Measurements from ENCODE around the gene IQSEC1. TPM values are rescaled to one million over a fixed set of nuclear protein-coding genes. Genes with fewer than 3 reads are reported as not detected.

IQSEC1 gene
- polyA plus RNA-seq, 3 donors, result 9.5 to 36.8 (median 26.8) TPM

- no peak overlapping the region for H3K27ac ChIP-seq (ENCODE audit: low read depth, low read length)
- WGBS, 3 donors, result 86 to 88% (median 87%) methylated on average over 6 of the region's 6 CpGs
Measured at GRCh38 chr3:12974819-12975218, 98.4 kb downstream of the IQSEC1 start.

- no peak overlapping the region for H3K27ac ChIP-seq (ENCODE audit: low read depth, low read length)
- WGBS, 3 donors, result 67 to 78% (median 70%) methylated on average over 6 of the region's 6 CpGs
Measured at GRCh38 chr3:12974334-12974733, 98.9 kb downstream of the IQSEC1 start.

- WGBS, 3 donors, result 74 to 89% (median 80%) methylated on average over 6 of the region's 6 CpGs
- H3K27ac ChIP-seq (ENCODE audit: low read depth, low read length), result no peak overlapping the region
Measured at GRCh38 chr3:12973827-12974226, 99.4 kb downstream of the IQSEC1 start.

- no peak overlapping the region for H3K27ac ChIP-seq (ENCODE audit: low read depth, low read length)
- WGBS, 3 donors, result 86 to 90% (median 88%) methylated on average over 10 of the region's 10 CpGs
Measured at GRCh38 chr3:12972781-12973702, 100.2 kb downstream of the IQSEC1 start.

- 90 to 96% (median 93%) methylated on average over 3 of the region's 3 CpGs for WGBS, 3 donors
- no peak overlapping the region for H3K27ac ChIP-seq (ENCODE audit: low read depth, low read length)
Measured at GRCh38 chr3:12972043-12972442, 101.2 kb downstream of the IQSEC1 start.

GRCh38 chr3:12970684-12971083, 102.5 kb downstream of the IQSEC1 start:
- 90 to 99% (median 96%) methylated on average over 5 of the region's 5 CpGs for WGBS, 3 donors
- H3K27ac ChIP-seq (ENCODE audit: low read depth, low read length), result no peak overlapping the region

- 62 to 74% (median 72%) methylated on average over 6 of the region's 6 CpGs for WGBS, 3 donors
- no peak overlapping the region for H3K27ac ChIP-seq (ENCODE audit: low read depth, low read length)
Measured at GRCh38 chr3:12969486-12969885, 103.7 kb downstream of the IQSEC1 start.

- H3K27ac ChIP-seq (ENCODE audit: low read depth, low read length), result no peak overlapping the region
- WGBS, 3 donors, result 60 to 91% (median 87%) methylated on average over 5 of the region's 5 CpGs
Measured at GRCh38 chr3:12968541-12968940, 104.7 kb downstream of the IQSEC1 start.

- WGBS, 3 donors, result 3 to 5% (median 4%) methylated on average over 53 to 64 of the region's 64 CpGs
- H3K27ac ChIP-seq (ENCODE audit: low read depth, low read length), result no peak overlapping the region
Measured at GRCh38 chr3:12967606-12968351, 105.5 kb downstream of the IQSEC1 start.

GRCh38 chr3:12966847-12967605, 106.2 kb downstream of the IQSEC1 start:
- WGBS, 3 donors, result 4 to 6% (median 5%) methylated on average over 47 to 56 of the region's 56 CpGs
- H3K27ac ChIP-seq (ENCODE audit: low read depth, low read length), result no peak overlapping the region

GRCh38 chr3:12965999-12966846, 107.0 kb downstream of the IQSEC1 start:
- 59 to 73% (median 66%) methylated on average over 11 of the region's 11 CpGs for WGBS, 3 donors
- H3K27ac ChIP-seq (ENCODE audit: low read depth, low read length), result no peak overlapping the region

- H3K27ac ChIP-seq (ENCODE audit: low read depth, low read length), result no peak overlapping the region
- 47 to 71% (median 65%) methylated on average over 11 of the region's 11 CpGs for WGBS, 3 donors
Measured at GRCh38 chr3:12964711-12965612, 108.3 kb downstream of the IQSEC1 start.

GRCh38 chr3:12963922-12964701, 109.1 kb downstream of the IQSEC1 start:
- WGBS, 3 donors, result 42 to 64% (median 47%) methylated on average over 8 of the region's 8 CpGs

GRCh38 chr3:12963231-12963896, 109.9 kb downstream of the IQSEC1 start:
- WGBS, 3 donors, result 40 to 74% (median 40%) methylated on average over 7 of the region's 7 CpGs
- no peak overlapping the region for H3K27ac ChIP-seq (ENCODE audit: low read depth, low read length)

More at GRCh38 chr3:12963922-12964701, 109.1 kb downstream of the IQSEC1 start:
- no peak overlapping the region for H3K27ac ChIP-seq (ENCODE audit: low read depth, low read length)

GRCh38 chr3:12962292-12962691, 110.9 kb downstream of the IQSEC1 start:
- 52 to 67% (median 58%) methylated on average over 3 of the region's 3 CpGs for WGBS, 3 donors
- H3K27ac ChIP-seq (ENCODE audit: low read depth, low read length), result no peak overlapping the region

- WGBS, 3 donors, result 86 to 96% (median 90%) methylated on average over 1 of the region's 1 CpG
- H3K27ac ChIP-seq (ENCODE audit: low read depth, low read length), result no peak overlapping the region
Measured at GRCh38 chr3:12961697-12962036, 111.6 kb downstream of the IQSEC1 start.

Data from adipose tissue (tissue), 3 donors.